Measurements from ENCODE around the gene DZIP1.

DNA sequence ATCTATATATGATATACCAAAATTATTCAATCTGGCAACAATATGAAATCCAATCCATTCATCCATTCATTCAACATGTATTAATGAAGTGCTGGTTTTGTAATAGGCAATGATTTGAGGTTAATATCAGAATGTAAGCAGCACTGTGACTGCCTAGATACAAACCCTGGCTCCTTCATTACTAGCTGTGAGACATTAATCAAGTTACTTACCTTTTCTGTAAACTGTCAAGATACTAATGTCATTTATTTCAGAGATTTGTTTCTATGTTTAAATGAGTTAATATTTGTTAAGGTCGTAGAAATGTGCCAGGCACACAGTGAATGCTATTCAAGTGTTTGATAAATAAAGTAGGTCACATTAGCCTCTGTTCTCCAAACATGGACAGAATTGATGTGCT, 51.0 kb downstream of the DZIP1 start:
- TF ChIP-seq, protein P1, sequence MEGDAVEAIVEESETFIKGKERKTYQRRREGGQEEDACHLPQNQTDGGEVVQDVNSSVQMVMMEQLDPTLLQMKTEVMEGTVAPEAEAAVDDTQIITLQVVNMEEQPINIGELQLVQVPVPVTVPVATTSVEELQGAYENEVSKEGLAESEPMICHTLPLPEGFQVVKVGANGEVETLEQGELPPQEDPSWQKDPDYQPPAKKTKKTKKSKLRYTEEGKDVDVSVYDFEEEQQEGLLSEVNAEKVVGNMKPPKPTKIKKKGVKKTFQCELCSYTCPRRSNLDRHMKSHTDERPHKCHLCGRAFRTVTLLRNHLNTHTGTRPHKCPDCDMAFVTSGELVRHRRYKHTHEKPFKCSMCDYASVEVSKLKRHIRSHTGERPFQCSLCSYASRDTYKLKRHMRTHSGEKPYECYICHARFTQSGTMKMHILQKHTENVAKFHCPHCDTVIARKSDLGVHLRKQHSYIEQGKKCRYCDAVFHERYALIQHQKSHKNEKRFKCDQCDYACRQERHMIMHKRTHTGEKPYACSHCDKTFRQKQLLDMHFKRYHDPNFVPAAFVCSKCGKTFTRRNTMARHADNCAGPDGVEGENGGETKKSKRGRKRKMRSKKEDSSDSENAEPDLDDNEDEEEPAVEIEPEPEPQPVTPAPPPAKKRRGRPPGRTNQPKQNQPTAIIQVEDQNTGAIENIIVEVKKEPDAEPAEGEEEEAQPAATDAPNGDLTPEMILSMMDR (IDR thresholded peaks at IDR 0.05; ENCODE audit: low read length): no peak
- no peak for TF ChIP-seq EZH2 (IDR thresholded peaks at IDR 0.05; ENCODE audit: borderline replicate concordance, low read length)
